NCI-H128 (cell line): ENCODE results near the gene KCTD14.
"Not testable (repeated sequence)": the region's sequence is repeated elsewhere in the genome, so short reads cannot be mapped to it uniquely, and the experiment has no call there.

Experiments used
- DNase-seq: peaks from one replicate; lab custom pipeline; 2025; ENCODE audit not compliant: unreplicated experiment; lab: John Stamatoyannopoulos, UW

KCTD14 gene

DNA sequence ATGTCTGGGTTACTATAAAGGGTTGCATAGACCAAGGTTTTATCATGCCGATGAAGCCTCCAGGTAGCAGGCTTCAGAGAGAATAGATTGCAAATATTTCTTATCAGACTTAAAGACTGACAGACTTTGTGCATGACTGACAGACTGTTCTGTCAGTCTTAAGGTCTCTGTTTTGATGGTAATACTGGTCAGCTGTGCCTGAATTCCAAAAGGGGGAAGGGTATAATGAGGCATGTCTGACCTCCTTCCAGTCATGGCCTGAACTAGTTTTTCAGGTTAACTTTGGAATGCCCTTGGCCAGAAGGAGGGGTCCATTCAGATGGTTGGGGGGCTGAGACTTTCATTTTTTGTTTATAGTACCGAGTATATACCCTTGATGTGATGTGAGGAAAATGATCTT is 4.7 kb upstream of the KCTD14 start:
- no peak for DNase-seq

DNA sequence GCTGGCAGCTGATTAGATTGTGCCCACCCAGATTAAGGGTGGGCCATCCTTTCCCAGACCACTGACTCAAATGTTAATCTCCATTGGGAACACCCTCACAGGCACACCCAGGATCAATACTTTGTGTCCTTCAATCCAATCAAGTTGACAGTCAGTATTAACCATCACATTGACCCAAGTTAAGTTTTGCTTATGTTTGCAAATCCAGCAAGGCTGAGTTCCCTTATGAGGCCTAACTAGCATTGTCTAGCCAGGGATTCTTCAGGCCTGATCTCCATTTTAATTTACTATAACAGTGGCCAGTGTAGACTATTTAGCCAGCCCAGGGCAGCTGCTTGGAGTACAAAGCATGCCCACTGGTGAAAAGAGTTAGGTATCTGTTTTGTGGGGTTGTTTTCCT is 2.3 kb upstream of the KCTD14 start:
- no peak for DNase-seq

DNA sequence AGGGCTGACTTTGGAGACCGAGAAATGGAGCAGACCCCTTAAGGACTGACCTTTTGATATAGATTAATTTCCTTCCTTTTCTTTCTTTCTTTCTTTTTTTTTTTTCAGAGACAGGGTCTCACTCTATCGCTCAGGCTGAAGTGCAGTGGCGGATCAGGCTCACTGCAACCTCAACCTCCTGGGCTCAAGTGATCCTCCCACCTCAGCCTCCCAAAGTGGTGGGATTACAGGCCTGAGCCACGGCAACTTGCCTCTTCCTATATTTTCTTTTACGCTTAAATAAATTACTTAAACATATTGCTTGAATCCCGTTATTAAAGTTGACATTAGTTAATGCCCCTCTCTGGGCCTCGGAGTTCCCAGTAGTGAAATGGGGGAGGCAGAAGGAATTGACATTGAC is 350 bp upstream of the KCTD14 start:
- no peak for DNase-seq

DNA sequence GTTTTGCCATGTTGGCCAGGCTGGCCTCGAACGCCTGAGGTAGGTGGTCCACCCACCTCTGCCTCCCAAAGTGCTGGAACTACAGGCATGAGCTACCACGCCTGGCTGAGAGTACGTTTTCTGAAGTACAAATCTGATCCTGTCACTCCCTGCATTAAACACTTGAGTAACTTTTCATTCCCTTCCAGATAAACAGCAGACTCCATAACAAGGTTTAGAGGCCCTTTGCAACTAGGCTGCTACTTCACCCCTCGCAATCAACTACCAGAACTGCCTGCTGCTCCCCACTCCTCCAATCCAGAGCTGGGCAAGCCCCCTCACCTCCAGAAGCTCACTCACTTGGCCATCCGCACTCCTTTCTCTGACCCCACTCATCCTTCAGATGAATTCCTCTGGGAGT is 1.5 kb downstream of the KCTD14 start:
- DNase-seq = no peak

DNA sequence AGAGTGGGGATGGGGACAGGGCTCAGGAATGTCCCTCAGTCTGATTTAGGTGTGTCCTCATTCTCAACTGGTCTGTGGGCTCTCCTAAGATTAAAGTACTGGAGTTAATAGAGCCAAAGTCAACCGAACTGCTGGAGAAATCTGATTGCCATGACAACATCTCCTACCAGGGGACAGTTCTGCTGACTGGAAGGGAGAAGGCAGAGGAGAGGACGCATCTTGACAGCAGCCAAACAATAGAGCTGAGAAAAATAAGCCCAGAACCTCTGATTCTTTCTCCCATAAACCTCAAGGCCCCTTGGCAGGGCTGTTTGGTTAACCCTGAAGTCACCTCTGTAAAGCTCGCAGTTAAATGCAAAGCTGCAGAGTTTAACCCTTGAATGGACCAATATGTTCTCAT is 2.8 kb downstream of the KCTD14 start:
- no peak for DNase-seq

DNA sequence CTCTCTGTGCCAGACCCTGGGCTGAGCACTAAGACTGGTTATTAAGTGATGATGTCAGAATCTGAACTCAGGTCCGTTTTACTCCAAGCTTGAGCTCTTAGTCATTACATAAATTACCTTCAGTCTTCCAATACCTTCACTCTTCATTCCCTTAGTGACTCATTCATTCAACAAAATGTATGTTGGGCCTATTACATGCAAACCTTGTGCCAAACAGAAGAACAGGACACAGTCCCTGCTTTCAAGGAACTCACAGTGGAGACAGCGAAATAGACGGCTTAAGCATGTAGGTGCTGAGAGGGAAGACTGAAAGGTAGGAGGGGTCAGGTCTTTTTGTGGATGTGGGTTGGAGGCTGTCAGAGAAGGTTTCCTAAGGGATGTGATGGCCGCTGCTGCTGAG is 3.3 kb downstream of the KCTD14 start:
- no peak for DNase-seq

DNA sequence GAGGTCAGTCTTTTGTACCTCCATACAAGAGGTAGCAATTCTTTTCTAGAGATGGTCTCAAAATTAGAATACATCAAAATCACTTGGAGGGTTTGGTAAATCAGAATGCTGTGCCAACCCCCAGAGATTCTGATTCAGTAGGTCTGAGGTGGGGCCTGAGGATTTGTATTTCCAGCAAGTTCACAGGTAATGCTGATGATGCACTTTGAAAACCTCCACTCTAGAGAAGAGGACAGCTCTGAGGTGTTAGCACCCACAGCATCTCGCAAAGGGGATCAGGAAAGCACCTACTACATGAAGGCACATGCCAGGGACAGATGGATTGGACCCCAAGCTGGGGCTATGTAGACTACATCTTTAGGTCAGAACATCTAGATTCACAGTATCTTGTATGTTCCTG is 7.2 kb downstream of the KCTD14 start:
- DNase-seq = no peak

DNA sequence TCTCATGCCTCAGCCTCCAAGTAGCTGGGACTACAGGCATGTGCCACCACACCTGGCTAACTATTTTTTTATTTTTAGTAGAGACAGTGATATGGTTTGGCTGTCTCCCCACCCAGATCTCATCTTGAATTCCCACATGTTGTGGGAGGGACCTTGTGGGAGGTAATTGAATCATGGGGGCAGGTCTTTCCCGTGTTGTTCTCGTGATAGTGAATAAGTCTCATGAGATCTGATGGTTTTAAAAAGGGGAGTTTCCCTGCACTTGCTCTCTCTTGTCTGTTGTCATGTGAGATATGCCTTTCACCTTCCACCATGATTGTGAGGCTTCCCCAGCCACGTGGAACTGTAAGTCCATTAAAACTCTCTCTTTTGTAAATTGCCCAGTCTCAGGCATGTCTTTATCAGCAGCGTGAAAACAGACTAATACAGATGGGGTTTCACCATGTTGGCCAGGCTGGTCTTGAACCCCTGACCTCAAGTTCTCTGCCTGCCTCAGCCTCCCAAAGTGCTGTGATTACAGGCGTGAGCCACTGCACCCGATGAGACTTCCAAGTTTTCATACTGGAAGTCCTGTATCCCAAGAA is 8.0 kb downstream of the KCTD14 start:
- not testable (repeated sequence) for DNase-seq

DNA sequence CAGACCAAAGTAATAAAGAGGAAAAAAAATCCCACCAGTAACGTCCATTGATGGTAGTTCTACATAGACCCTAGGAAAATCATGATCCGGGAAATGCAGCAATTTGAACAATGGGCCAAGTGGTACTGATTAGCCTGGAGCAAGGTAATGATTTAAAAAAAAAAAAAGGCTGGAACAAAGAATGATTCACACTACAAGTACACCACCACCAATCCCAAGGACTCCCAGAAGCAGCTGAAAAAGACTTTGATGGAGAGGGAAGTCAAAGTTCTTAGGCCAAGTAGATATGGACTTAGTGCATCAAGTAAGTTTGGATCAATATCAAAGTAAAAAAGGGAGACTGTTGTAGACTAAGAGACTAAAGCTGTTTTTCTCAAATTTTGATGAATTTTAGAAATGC is 11.8 kb downstream of the KCTD14 start:
- no peak for DNase-seq

DNA sequence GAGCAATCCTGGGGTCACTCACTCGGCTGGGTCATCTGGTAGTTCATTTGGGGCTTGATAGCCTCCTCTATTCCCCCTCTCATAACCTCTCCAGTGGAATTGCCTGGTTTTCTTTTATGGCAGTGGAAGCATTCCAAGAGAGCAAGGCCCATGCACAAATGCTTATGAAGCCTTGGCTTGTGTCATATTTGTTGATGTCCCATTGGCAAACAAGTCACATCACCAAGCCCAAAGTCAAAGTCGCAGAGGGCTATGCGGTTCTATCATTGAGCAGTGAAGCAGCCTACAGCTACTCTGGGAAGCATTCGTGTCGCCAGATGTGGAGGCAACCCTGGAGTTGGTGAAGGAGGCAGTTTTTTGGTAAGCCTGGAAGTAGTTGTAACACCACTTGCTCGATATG is 12.3 kb downstream of the KCTD14 start:
- DNase-seq = no peak

DNA sequence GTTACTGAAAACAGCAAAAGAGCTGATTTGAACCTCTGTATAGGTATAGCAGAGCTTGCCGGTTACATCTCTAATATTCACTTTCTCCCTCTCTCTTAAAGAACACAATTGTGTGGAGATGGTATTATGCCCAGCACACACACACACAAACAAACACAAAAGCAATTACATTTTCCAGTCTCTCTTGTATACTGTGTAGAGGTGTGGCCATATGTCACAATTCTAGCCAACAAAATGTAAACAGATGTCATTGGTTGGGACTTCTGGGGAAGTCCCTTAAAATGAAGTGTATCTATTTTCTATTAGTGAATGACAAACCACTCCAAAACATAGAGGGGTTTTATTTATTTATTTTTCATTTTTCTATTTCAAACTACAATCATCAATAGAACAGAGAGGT is 12.8 kb downstream of the KCTD14 start:
- no peak for DNase-seq

DNA sequence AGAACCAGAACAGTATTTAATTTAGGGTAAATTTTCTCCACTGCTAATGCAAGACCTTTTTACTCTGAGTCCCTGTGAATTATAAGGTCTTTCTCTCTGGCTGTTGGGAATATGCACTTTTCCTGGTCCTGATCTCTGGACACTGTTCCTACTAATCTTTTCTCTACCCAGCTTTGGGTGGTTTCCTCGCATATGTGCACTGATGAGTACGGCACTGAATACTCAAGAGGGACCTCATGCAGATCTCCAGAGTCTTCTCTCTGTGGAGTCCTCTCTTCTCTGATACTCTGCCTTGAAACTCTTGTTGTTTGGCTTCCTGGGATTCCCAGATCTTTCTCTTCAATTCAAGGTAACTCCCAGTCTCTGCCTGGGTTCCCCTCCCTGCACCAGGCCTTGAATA is 14.0 kb downstream of the KCTD14 start:
- DNase-seq = no peak

DNA sequence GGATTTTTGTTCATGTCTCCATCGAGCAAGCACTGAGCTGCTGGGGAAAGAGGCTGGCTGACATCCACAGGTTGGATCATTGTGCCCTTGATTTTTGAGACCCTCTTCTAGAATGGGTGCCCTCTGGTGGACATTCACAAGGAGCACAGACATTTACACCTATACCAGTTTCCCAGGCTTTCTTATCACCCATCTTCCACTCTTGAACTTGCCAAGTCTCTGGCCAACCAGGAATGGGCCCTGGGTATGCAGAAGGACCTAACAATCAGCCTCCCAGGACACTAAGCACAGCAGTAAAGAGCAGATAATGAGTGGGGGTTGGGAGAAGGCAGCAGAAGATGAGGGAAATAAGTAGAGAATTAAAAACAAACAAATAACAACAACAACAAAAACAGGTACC is 22.9 kb downstream of the KCTD14 start:
- DNase-seq = peak; percentile 90

DNA sequence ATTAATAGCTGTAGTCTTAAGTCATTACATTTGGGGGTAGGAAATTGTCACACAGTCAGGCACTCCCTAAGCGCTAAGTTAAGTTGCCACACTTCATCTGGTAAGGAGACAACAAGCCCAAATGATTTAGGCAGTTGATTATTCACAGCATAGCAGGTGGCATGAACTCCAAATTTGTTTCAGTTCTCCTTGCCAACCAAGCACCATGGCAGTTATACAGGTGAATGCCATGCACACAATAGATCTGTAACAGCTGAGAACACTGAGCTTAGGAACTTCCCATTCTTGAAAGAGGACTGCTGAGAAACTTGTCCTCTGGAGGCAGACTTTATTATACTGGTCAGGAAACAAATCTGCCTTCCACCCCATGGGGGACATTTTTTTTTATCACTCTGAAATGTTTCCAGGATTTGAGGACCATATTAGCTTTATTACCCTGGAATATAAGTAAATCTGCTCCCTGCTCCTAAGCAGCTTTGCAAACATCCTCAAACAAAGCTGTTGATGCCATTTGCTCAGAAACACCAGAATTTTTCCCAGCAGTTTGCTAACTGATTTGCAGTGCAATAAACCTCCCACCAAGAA is 23.5 kb downstream of the KCTD14 start:
- DNase-seq = peak; percentile 38

DNA sequence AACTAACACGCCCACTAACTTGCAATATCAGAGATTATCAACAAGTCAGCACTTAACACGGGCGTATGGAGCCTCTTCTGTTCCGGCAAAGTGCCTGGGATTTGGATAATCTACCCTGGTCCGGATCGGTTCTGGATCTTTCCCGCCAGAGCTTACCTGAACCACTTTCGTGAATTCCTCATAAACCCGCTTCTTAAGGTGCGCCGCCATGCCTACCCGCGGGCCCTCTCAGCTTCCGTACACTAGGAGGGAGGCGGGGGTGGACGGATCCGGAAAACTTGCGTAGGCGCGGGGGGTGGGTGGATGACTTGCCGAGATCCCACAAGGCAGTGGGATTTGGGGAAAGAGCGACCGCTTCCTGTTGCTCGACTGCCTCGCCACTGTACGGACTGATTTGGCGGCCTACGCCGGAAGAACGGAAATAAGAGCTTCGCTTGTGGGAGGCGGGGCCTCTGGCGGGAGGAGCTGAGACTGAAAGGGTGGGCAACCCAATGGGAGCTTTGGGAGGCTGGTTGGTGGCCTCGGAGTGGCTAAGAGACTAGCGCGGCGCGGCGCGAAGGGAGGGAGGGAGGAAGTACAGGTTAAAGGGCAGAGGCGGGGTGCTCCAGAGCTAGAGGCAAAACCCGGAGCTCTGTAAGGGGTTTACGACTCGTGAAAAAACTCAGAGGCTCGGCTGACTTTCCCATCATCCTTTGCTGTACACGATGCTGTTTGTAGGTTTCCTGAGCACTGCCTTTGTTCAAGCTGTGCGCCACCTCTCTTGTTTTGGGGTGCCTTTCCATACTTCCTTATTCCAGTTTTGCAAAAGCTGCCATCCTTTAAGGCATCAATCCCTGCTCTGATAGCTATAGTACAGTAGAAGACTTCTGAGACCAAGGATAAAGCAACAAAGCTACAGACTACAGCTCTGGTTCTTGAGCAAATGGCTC is 28.4 kb downstream of the KCTD14 start, which contains the start of gene INTS4:
TSS of gene INTS4 (minus strand) at position 235 of the 929 bp plus-strand sequence. CDS start at position 210, 25 bp downstream.
- peak; percentile 100 for DNase-seq

DNA sequence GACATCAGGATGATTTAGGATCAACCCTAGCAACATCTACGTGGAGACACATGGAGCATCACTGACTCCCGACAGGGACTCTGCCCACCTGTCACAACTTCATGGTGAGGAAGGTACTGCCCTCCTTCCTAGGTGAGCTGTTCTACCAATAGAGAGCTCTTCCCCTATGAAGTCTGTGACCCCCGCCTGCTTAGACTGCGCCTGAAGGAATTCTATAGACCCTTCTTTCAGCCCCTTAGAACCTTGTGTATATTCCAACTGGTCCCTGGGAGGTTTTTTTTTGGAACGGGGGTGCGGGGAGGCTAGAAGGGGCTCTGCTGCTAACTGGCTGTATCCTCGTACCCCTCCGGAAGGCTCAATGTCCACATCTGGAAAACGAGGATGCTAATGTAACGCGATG is 29.2 kb downstream of the KCTD14 start:
- no peak for DNase-seq

DNA sequence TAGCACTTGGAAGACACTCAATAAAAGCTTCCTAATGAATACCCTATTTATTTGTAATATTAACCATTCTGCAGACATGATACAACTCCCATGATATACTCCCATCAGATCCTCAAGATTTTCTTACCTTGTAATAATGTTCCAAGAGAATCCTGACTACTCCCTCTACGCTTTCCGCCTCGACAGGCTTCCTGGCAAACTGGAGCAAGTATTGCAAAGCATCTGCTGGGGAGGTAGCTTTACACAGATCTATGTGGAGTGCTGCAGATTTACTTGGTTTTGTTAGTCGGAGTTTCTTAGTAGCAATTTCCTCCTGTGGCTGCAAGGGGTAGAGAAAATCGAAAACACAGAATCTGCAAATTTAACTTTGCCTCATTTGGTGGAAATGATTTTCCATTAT is 32.1 kb downstream of the KCTD14 start:
- DNase-seq = no peak

DNA sequence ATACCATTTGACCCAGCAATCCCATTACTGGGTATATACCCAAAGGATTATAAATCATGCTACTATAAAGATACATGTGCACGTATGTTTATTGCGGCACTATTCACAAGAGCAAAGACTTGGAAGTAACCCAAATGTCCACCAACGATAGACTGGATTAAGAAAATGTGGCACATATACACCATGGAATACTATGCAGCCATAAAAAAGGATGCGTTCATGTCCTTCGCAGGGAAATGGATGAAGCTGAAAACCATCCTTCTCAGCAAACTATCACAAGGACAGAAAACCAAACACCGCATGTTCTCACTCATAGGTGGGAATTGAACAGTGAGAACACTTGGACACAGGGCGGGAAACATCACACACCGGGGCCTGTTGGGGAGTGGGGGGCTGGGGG is 36.6 kb downstream of the KCTD14 start:
- not testable (repeated sequence) for DNase-seq

DNA sequence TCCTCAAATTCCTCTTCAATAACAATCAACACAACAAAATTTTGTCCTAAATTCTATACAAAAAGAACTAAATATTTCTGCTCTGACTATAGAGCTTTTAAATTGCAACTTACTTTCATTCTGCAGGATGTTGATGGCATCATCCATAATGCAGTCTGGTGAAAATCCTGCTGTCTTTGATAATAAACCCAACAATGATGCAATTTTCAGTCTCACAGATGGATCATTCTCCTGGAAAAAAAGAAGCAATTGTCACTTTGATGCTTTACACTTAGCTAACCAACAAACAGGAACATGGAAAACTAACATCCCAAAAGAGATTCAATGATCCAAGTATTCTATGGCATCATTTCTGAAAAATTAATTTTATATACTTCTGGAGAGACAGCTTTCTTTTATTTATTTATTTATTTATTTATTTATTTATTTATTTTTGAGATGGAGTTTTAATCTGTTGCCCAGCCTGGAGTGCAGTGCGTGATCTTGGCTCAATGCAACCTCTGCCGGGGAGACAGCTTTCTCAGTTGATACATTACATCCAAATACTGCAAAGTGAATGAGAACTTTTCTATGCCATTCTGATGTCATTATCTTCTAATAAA is 41.6 kb downstream of the KCTD14 start:
- no peak for DNase-seq

DNA sequence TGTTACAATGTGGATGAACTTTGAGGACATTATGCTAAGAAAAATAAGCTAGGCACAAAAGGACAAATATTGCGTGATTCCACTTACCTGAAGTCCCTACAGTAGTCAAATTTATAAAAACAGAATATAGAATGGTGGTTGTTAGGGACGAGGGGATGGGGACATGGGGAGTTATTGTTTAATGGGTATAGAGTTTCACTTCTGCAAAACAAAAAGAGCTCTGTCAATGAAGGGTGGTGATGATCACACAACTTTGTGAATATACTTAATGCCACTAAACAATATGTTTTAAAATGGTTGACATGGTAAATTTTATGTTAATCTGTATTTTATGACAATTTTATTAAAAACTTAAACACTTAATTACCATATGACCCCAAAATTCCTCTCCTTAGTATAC is 54.7 kb downstream of the KCTD14 start:
- no peak for DNase-seq

DNA sequence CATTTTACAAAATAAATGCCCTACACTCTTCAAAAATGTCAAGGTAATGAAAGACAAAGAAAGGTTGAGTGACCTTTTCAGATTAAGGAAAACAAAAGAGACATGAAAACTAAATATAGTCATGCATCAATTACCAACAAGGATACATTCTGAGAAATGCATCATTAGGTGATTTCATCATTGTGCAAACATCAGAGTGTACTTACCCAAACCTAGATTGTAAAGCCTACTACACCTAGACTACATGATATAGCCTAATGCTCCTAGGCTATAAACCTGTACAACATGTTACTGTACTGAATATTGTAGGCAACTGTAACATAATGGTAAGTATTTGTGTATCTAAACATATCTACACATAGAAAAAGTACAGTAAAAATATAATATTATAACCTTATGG is 55.3 kb downstream of the KCTD14 start:
- DNase-seq = no peak

DNA sequence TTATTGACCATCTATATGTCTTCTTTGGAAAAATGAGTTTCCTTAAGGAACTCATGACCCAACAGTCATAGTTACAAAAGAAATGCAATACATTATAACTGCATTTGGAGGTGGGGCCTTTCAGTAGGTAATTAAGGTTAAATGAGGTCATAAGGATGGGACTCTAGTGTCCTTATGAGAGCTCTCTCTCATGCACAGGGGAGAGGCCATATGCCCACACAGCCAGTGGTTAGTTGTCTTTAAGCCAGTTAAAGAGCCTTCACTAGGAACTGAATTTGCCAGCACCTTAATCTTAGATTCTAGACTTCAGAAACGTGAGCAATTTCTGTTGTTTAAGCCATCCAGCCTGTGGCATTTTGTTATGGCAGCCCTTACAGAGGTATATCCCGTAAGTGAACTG is 56.0 kb downstream of the KCTD14 start:
- DNase-seq = no peak
